Pancreas (tissue), 10 donors: ENCODE measurements around the gene OGFR. TPM values are rescaled to one million over a fixed set of nuclear protein-coding genes. Genes with fewer than 3 reads are reported as not detected.

Source experiments
- ATAC-seq, 4 donors: fragments of 200-7000 bp; cut with Tn5 transposase; one replicate each; pipeline versions ENCODE4 v1.8.0 to v1.9.1; 2020; ENCODE audit warnings: mild to moderate bottlenecking in 4 of 4, moderate library complexity in 4 of 4
- DNase-seq, 6 donors: peaks; one replicate each; pipeline ENCODE4 v3.0.0-alpha.2; 2020
- FAIRE-seq: peaks from 2 replicates; lab custom pipeline; 2012; peaks lifted over from hg19 to GRCh38; lab: Jason Lieb, UNC
- H3K27ac ChIP-seq, 4 donors: fragments of 200-600 bp; sonication (generic); 1 replicate in 3 of 4; 2 replicates in 1 of 4; pipeline versions ENCODE4 v1.5.0 to v1.8.0; 2020
- H3K27me3 ChIP-seq, 4 donors: fragments of 200-600 bp; one replicate each; pipeline ENCODE4 v1.8.0; 2021
- H3K36me3 ChIP-seq, 3 donors: fragments of 200-600 bp; sonication (generic) in 1 of 3; one replicate each; pipeline versions ENCODE4 v1.5.0 to v1.8.0; 2020 to 2021
- H3K4me1 ChIP-seq, 3 donors: fragments of 200-600 bp; one replicate each; pipeline ENCODE4 v1.8.0; 2021
- H3K4me3 ChIP-seq, 4 donors: fragments of 200-600 bp; sonication (generic) in 2 of 4; one replicate each; pipeline versions ENCODE4 v1.5.0 to v1.8.0; 2020 to 2021
- H3K9me3 ChIP-seq, 4 donors: fragments of 200-600 bp; one replicate each; pipeline ENCODE4 v1.8.0; 2021
- CTCF ChIP-seq, 4 donors: fragments of 200-600 bp; sonication (generic) in 3 of 4; IDR thresholded peaks; one replicate each; pipeline versions ENCODE4 v1.5.0 to v1.8.0; 2021; ENCODE audit warnings: antibody characterized with exemption in 4 of 4
- WGBS, 2 donors: extraction: QIAGEN DNeasy Blood & Tissue Kit; methylation state at CpG; one replicate each; pipeline ENCODE4 v1.1.7; 2013; 5-methylcytosine and 5-hydroxymethylcytosine counted together
- intact Hi-C, 3 donors: fragments of 100-400 bp; cut with DNase I; formaldehyde crosslinking; loops; one replicate each; pipeline versions ENCODE4 v1.11.1 to v1.14.2; 2022
- polyA plus RNA-seq, 2 donors: library from polyadenylated mRNA; stranded (reverse); fragments of 200-250 nt; gene quantifications; one replicate each; pipeline ENCODE4 v1.2.3, GENCODE V29; 2013
- total RNA-seq, 6 donors: library from RNA; stranded (reverse); fragmentation: NEBNext Ultra II Directional in 4 of 6; extraction: Animal tissue kit (Norgen Biotek cat#: 25700) in 4 of 6; gene quantifications; one replicate each; pipeline versions ENCODE4 v1.2.1 to v1.2.4, GENCODE V29; 2021 to 2023
- donor health status: healthy with polysubstance abuse.
- donor health status: DM: no; HTN: no; CAD: no; lungs with moderate emphysema.
- donor health status: DM: no; HTN: no; CAD: no.
- donor health status: control.
- donor health status: control.
- donor health status: Bipolar disorder and iron deficiency.
- donor health status: DM: yes; HTN: yes; CAD: no.
- donor health status: DM: no; HTN: no; CAD: no.
- donor health status: DM: no; HTN: no; CAD: no.
- donor health status: DM: yes; HTN: yes; CAD: no.

Gene OGFR
- total and polyA plus RNA-seq, 8 donors = 18.1 to 79.5 (median 23.0) TPM

GRCh38 chr20:62856931-62857619 lies 52.4 kb downstream of the OGFR start:
- no peak overlapping the region for H3K27ac ChIP-seq
- H3K36me3 ChIP-seq = peaks cover 0 to 6% (median 0%) of the 10 kb centered on the region in 3 donors
- H3K9me3 ChIP-seq = no peaks in the 10 kb centered on the region
- no peaks in the 10 kb centered on the region for H3K27me3 ChIP-seq
- intact Hi-C loops = no loop called here
- H3K4me3 ChIP-seq = no peak overlapping the region
- TF ChIP-seq CTCF (IDR thresholded peaks at IDR 0.05) = no peak
- no peak for ATAC-seq
- peak in 1 of 6 donors; percentile 33 for DNase-seq
- FAIRE-seq = no peak
- WGBS, 2 donors = 92 to 96% methylated on average over 25 of the region's 25 CpGs
- H3K4me1 ChIP-seq = peaks cover 8 to 10% (median 8%) of the 10 kb centered on the region in 3 donors

GRCh38 chr20:62858058-62858830 lies 53.6 kb downstream of the OGFR start:
- ATAC-seq = no peak
- no peak for TF ChIP-seq CTCF (IDR thresholded peaks at IDR 0.05)
- Histone ChIP-seq H3K4me3 (no peak overlapping the region), H3K36me3 (peaks cover 0 to 6% (median 0%) of the 10 kb centered on the region in 3 donors), H3K4me1 (peaks cover 8 to 10% (median 8%) of the 10 kb centered on the region in 3 donors), H3K9me3 (no peaks in the 10 kb centered on the region), H3K27ac (no peak overlapping the region), H3K27me3 (no peaks in the 10 kb centered on the region)
- 88 to 90% methylated on average over 19 to 21 of the region's 23 CpGs for WGBS, 2 donors
- intact Hi-C loops = no loop called here
- DNase-seq = peak in 1 of 6 donors; percentile 27
- FAIRE-seq = no peak

GRCh38 chr20:62859721-62860120 lies 55.1 kb downstream of the OGFR start:
- WGBS, 2 donors = 66 to 80% methylated on average over 12 of the region's 12 CpGs
- ATAC-seq (no peak), FAIRE-seq (no peak), DNase-seq (peak in 1 of 6 donors; percentile 17)
- Histone ChIP-seq H3K9me3 (no peaks in the 10 kb centered on the region), H3K4me3 (peak overlapping the region in 1 of 4 donors; percentile 51), H3K27ac (no peak overlapping the region), H3K27me3 (no peaks in the 10 kb centered on the region), H3K4me1 (peaks cover 8 to 10% (median 8%) of the 10 kb centered on the region in 3 donors), H3K36me3 (peaks cover 0 to 6% (median 0%) of the 10 kb centered on the region in 3 donors)
- TF ChIP-seq CTCF (IDR thresholded peaks at IDR 0.05) = no peak
- intact Hi-C loops = no loop called here

- DNase-seq (peak in 3 of 6 donors; percentile 41 to 68 (median 63)), ATAC-seq (no peak), FAIRE-seq (no peak)
- intact Hi-C loops = no loop called here
- H3K4me3 ChIP-seq = peak overlapping the region in 3 of 4 donors; percentile 18 to 51 (median 20)
- H3K9me3 ChIP-seq = no peaks in the 10 kb centered on the region
- 37 to 39% methylated on average over 24 of the region's 24 CpGs for WGBS, 2 donors
- no peak overlapping the region for H3K27ac ChIP-seq
- H3K27me3 ChIP-seq = no peaks in the 10 kb centered on the region
- H3K36me3 ChIP-seq = peaks cover 0 to 6% (median 0%) of the 10 kb centered on the region in 3 donors
- TF ChIP-seq CTCF (IDR thresholded peaks at IDR 0.05) = no peak
- H3K4me1 ChIP-seq = peaks cover 8 to 10% (median 8%) of the 10 kb centered on the region in 3 donors
Observed at GRCh38 chr20:62860391-62860923, 55.8 kb downstream of the OGFR start.
